Fibroblast of lung (primary cell): ENCODE results near the gene SRRM3.

Source experiments
- CTCF ChIP-seq, 2 donors: IDR thresholded peaks in 1 of 2; conservative IDR thresholded peaks in 1 of 2; 1 replicate in 1 of 2; 2 replicates in 1 of 2; pipeline ENCODE4 v1.5.1; 2011 to 2012; ENCODE audit warnings: low read length in 2 of 2, control low read depth in 1 of 2, inconsistent platforms in 1 of 2, low read depth in 1 of 2, mild to moderate bottlenecking in 1 of 2
- EZH2 ChIP-seq: IDR thresholded peaks from 2 replicates; pipeline ENCODE4 v1.5.1; 2012; ENCODE audit warnings: low read length, control low read depth, mild to moderate bottlenecking; ENCODE audit errors: missing control alignments

- TF ChIP-seq CTCF (conservative IDR thresholded peaks at IDR 0.05 in 1 of 2, IDR thresholded peaks at IDR 0.05 in 1 of 2; ENCODE audit: low read depth in 1 of 2, low read length in 2 of 2) (no peak), EZH2 (no peak)
These were observed 58.5 kb downstream of the SRRM3 start for GRCh38 chr7:76260171-76260703.
